Measurements from ENCODE around the gene SF3B6. TPM values are rescaled to one million over a fixed set of nuclear protein-coding genes. Genes with fewer than 3 reads are reported as not detected.
"Not testable (repeated sequence)": the region's sequence is repeated elsewhere in the genome, so short reads cannot be mapped to it uniquely, and the experiment has no call there.

The SF3B6 gene
- total RNA-seq, 1 donor from 2014 or later, result 89.5 TPM

DNA sequence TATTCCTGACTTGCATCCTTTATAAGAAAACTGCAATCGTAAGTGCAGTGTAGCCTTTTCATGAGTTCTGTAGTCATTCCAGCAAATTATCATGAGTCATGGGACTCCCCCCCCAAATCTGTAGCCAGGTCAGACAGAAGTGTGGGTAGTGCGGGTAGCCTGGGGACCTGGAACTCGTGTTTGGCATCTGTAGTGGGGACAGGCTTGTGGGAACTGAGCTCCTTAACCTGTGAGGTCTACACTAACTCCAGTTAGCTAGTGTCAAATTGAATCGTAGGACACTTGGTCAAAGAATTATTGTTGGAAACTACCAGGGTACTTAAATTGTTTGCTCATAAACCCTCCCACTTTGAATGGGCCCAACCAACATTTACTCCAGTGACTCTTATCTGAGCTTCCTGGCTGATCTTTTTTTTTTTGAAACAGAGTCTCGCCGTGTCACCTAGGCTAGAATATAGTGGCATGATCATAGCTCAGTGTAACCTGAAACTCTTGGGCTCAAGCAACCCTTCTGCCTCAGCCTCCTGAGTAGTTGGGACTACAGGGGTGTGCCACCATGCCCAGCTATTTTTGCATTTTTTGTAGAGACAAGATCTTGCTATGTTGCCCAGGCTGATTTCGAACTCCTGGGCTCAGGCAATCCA, 34.7 kb upstream of the SF3B6 start:
- H3K9me3 Mint-ChIP-seq, result peaks cover 23% of the 10 kb centered on the region
- H3K27ac Mint-ChIP-seq (ENCODE audit: unreplicated experiment), result no peak overlapping the region
- no peak overlapping the region for H3K4me3 Mint-ChIP-seq
- no peaks in the 10 kb centered on the region for H3K27me3 Mint-ChIP-seq (ENCODE audit: low read depth)
- DNase-seq (ENCODE audit: low read depth, low spot score), result no peak
- TF ChIP-seq, protein P1, sequence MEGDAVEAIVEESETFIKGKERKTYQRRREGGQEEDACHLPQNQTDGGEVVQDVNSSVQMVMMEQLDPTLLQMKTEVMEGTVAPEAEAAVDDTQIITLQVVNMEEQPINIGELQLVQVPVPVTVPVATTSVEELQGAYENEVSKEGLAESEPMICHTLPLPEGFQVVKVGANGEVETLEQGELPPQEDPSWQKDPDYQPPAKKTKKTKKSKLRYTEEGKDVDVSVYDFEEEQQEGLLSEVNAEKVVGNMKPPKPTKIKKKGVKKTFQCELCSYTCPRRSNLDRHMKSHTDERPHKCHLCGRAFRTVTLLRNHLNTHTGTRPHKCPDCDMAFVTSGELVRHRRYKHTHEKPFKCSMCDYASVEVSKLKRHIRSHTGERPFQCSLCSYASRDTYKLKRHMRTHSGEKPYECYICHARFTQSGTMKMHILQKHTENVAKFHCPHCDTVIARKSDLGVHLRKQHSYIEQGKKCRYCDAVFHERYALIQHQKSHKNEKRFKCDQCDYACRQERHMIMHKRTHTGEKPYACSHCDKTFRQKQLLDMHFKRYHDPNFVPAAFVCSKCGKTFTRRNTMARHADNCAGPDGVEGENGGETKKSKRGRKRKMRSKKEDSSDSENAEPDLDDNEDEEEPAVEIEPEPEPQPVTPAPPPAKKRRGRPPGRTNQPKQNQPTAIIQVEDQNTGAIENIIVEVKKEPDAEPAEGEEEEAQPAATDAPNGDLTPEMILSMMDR (conservative IDR thresholded peaks at IDR 0.05), result no peak
- H3K4me1 Mint-ChIP-seq, result no peaks in the 10 kb centered on the region
- H3K36me3 Mint-ChIP-seq (ENCODE audit: low read depth), result peaks cover 23% of the 10 kb centered on the region

DNA sequence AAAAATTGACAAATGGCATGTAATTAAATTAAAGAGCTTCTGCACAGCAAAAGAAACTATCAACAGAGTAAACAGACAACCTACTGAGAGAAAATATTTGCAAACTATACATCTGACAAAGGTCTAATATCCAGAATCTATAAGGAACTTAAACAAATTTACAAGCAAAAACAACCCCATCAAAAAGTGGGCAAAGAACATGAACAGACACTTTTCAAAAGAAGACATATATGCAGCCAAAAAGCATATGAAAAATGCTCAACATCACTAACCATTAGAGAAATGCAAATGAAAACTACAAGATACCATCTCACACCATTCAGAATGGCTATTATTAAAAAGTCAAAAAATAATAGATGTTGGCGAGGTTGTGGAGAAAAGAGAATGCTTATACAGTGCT, 33.3 kb upstream of the SF3B6 start:
- not testable (repeated sequence) for H3K27me3 Mint-ChIP-seq (ENCODE audit: low read depth); H3K4me1 Mint-ChIP-seq; H3K4me3 Mint-ChIP-seq; H3K27ac Mint-ChIP-seq (ENCODE audit: unreplicated experiment); DNase-seq (ENCODE audit: low read depth, low spot score)
- H3K36me3 Mint-ChIP-seq (ENCODE audit: low read depth), result peaks cover 27% of the 10 kb centered on the region
- peaks cover 27% of the 10 kb centered on the region for H3K9me3 Mint-ChIP-seq

DNA sequence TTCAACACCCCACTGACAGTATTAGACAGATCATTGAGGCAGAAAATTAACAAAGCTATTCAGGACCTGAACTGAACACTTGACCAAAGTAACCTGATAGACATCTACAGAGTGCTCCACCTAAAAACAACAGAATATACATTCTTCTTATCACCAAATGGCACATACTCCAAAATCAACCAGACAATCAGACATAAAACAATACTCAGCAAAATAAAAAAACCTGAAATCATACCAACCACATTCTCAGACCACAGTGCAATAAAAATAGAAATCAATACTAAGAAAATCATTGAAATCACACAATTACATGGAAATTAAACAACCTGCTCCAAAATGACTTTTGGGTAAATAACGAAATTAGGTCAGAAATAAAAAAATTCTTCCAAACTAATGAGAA, 31.2 kb upstream of the SF3B6 start:
- Mint-ChIP-seq H3K27ac (ENCODE audit: unreplicated experiment) (no peak overlapping the region), H3K9me3 (peaks cover 27% of the 10 kb centered on the region), H3K4me1 (no peaks in the 10 kb centered on the region), H3K36me3 (ENCODE audit: low read depth) (peaks cover 36% of the 10 kb centered on the region), H3K4me3 (no peak overlapping the region), H3K27me3 (ENCODE audit: low read depth) (no peaks in the 10 kb centered on the region)
- no peak for DNase-seq (ENCODE audit: low read depth, low spot score)
- TF ChIP-seq, protein P1 (conservative IDR thresholded peaks at IDR 0.05), result no peak

DNA sequence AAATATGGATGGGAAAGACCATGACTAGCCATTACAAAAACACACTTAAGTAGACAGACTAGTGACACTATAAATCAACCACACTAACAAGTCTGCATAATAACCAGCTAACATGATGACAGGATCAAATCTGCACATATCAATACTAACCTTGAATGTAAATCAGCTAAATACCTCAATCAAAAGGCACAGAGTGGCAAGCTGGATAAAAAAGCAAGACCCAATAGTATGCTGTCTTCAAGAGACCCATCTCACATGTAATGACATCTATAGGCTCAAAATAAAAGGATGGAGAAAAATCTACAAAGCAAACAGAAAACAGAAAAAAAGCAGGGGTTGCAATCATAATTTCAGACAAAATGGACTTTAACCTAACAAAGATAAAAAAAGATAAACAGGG, 30.7 kb upstream of the SF3B6 start:
- no peak for DNase-seq (ENCODE audit: low read depth, low spot score)
- Mint-ChIP-seq H3K9me3 (peaks cover 27% of the 10 kb centered on the region), H3K36me3 (ENCODE audit: low read depth) (peaks cover 39% of the 10 kb centered on the region), H3K27me3 (ENCODE audit: low read depth) (no peaks in the 10 kb centered on the region), H3K27ac (ENCODE audit: unreplicated experiment) (no peak overlapping the region), H3K4me1 (no peaks in the 10 kb centered on the region), H3K4me3 (no peak overlapping the region)
- TF ChIP-seq, protein P1 (conservative IDR thresholded peaks at IDR 0.05), result no peak

DNA sequence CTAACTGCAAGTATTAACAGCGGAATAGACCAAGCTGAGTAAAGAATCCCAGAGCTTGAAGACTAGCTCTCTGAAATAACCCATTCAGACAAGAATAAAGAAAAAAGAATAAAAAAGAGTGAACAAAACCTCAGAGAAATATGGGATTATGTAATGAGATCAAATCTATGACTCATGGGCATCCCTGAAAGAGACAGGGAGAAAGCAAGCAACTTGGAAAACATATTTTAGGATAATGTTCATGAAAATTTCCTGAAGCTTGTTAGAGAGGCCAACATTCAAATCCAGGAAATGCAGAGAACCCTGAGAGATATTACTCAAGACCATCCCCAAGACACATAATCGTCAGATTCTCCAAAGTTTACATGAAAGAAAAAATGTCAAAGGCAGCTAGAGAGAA, 29.7 kb upstream of the SF3B6 start:
- H3K36me3 Mint-ChIP-seq (ENCODE audit: low read depth), result peaks cover 40% of the 10 kb centered on the region
- DNase-seq (ENCODE audit: low read depth, low spot score), result no peak
- no peak overlapping the region for H3K27ac Mint-ChIP-seq (ENCODE audit: unreplicated experiment)
- H3K4me1 Mint-ChIP-seq, result no peaks in the 10 kb centered on the region
- TF ChIP-seq, protein P1 (conservative IDR thresholded peaks at IDR 0.05), result no peak
- H3K4me3 Mint-ChIP-seq, result no peak overlapping the region
- H3K9me3 Mint-ChIP-seq, result peaks cover 27% of the 10 kb centered on the region
- H3K27me3 Mint-ChIP-seq (ENCODE audit: low read depth), result no peaks in the 10 kb centered on the region

DNA sequence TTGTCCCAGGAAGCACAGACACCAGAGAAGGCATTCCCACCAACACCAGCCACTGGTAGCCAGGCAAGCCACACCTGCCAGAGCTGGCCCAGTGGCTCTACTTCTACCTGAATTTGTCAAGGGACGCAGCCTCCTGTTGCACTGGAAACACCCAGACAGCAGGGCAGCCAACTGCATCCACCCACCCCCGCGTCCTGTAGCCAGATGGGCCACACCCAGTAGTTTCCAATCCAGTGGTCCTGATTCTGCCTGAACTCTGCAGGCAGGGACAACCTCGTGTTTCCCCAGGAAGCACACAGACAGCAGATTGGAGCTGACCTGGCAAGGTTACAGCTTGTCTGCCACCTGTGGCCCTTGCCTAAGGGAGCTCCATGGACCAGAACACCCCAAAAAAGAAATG, 28.8 kb upstream of the SF3B6 start:
- no peak overlapping the region for H3K27ac Mint-ChIP-seq (ENCODE audit: unreplicated experiment)
- H3K4me3 Mint-ChIP-seq, result no peak overlapping the region
- no peak for DNase-seq (ENCODE audit: low read depth, low spot score)
- no peaks in the 10 kb centered on the region for H3K4me1 Mint-ChIP-seq
- H3K27me3 Mint-ChIP-seq (ENCODE audit: low read depth), result no peaks in the 10 kb centered on the region
- TF ChIP-seq, protein P1 (conservative IDR thresholded peaks at IDR 0.05), result no peak
- peaks cover 27% of the 10 kb centered on the region for H3K9me3 Mint-ChIP-seq
- peaks cover 43% of the 10 kb centered on the region for H3K36me3 Mint-ChIP-seq (ENCODE audit: low read depth)

Data from neural crest cell (in vitro differentiated cells).